Skeletal muscle satellite cell (primary cell): ENCODE results near the gene ZC3HAV1L.
"Not testable (repeated sequence)": the region's sequence is repeated elsewhere in the genome, so short reads cannot be mapped to it uniquely, and the experiment has no call there.

ENCODE experiments used
- H3K27me3 ChIP-seq: 2 replicates; pipeline ENCODE4 v1.7.0; 2013; ENCODE audit warnings: low read length; ENCODE audit not compliant: control insufficient read depth, insufficient read depth
- H3K36me3 ChIP-seq: 2 replicates; pipeline ENCODE4 v1.7.0; 2013; ENCODE audit warnings: mild to moderate bottlenecking, control low read depth, low read length; ENCODE audit not compliant: insufficient read depth
- H3K4me1 ChIP-seq: 2 replicates; pipeline ENCODE4 v1.7.0; 2013; ENCODE audit warnings: low read length; ENCODE audit not compliant: control insufficient read depth, insufficient read depth
- H3K4me2 ChIP-seq: 2 replicates; pipeline ENCODE4 v1.7.0; 2013; ENCODE audit warnings: mild to moderate bottlenecking, low read length
- H3K4me3 ChIP-seq: 2 replicates; pipeline ENCODE4 v1.7.0; 2013; ENCODE audit warnings: low read length
- H3K9ac ChIP-seq: 2 replicates; pipeline ENCODE4 v1.7.0; 2013; ENCODE audit warnings: mild to moderate bottlenecking, low read depth, low read length, moderate library complexity
- H3K9me3 ChIP-seq: replicated peaks from 2 replicates; pipeline ENCODE4 v1.7.0; 2013; ENCODE audit warnings: mild to moderate bottlenecking, control low read depth, low read length

Gene ZC3HAV1L

GRCh38 chr7:138976161-138976560, 59.7 kb downstream of the ZC3HAV1L start:
- H3K27me3 ChIP-seq, H3K9me3 ChIP-seq, H3K36me3 ChIP-seq, H3K4me2 ChIP-seq, H3K4me3 ChIP-seq, H3K9ac ChIP-seq: not testable (repeated sequence)
- H3K4me1 ChIP-seq: peaks cover 16% of the 10 kb centered on the region
